ENCODE data around the gene TMEM205.

The TMEM205 gene

GRCh38 chr19:11296264-11296663 lies 49.8 kb downstream of the TMEM205 start:
- TF ChIP-seq CTCF (IDR thresholded peaks at IDR 0.05; ENCODE audit: low read depth, low read length), result no peak
- H3K4me3 ChIP-seq (ENCODE audit: low read depth, low read length), result no peak overlapping the region
- DNase-seq (ENCODE audit: low read depth, low spot score), result no peak
- in situ Hi-C loops (cut with HindIII; ENCODE audit: low sequenced_read_pairs), result no loop called here

- in situ Hi-C loops (cut with HindIII; ENCODE audit: low sequenced_read_pairs), result no loop called here
- DNase-seq (ENCODE audit: low read depth, low spot score), result no peak
- peak; percentile 18 for TF ChIP-seq CTCF (IDR thresholded peaks at IDR 0.05; ENCODE audit: low read depth, low read length)
- no peak within 1 kb of the TSS for H3K4me3 ChIP-seq (ENCODE audit: low read depth, low read length)
Measured at GRCh38 chr19:11295665-11296245, 50.3 kb downstream of the TMEM205 start, which contains the start of gene TSPAN16. TSPAN16 (plus strand) TSS chr19:11296160; CDS start chr19:11296298, 138 bp downstream.

GRCh38 chr19:11295180-11295579 lies 50.9 kb downstream of the TMEM205 start:
- in situ Hi-C loops (cut with HindIII; ENCODE audit: low sequenced_read_pairs), result no loop called here
- TF ChIP-seq CTCF (IDR thresholded peaks at IDR 0.05; ENCODE audit: low read depth, low read length), result no peak
- H3K4me3 ChIP-seq (ENCODE audit: low read depth, low read length), result no peak overlapping the region
- DNase-seq (ENCODE audit: low read depth, low spot score), result no peak

DNA sequence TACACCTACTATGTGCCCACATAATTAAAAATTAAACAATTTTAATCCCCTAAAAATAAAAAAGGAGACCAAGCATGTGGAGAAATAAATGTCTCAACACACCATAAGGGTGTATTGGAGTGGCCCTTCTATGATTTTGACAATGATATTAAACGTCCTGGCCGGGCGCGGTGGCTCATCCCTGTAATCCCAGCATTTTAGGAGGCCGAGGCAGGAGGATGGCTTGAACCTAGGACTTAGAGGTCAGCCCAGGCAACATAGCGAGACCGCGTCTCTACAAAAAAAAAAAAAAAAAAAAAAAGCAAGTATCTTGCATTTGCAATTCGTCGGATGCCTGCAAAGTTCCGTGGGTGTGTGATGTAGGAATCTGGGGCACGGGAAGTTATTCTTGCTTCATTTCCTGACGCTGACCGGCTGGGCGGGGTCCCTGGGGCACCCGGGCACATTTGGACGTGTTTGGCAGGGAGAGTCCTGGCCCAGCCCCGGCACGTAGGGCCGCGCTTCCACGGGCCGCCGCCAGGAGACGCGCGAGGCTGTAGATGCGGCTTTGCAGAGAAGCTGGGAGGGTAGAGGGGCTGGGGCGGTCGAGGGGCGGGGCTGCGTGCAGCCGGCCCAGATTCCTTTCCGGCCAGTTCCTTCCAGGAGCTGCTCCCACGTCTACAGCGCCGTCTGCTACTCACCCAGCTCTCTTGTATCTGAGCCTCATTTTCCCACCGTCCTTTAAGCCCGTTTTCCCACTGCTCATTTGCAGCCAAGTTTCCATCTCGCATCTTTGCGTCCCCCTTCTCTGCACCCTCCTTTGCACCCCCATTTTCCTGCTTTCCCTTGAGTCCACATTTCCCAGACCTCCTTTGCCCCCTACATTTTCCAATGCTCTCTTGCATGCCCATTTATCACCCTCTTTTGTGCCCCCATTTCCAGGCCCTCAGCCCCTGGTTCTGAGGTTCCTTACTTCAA lies 52.4 kb downstream of the TMEM205 start:
- peak; percentile 88 for DNase-seq (ENCODE audit: low read depth, low spot score)
- in situ Hi-C loops (cut with HindIII; ENCODE audit: low sequenced_read_pairs), result no loop called here
- TF ChIP-seq CTCF (IDR thresholded peaks at IDR 0.05; ENCODE audit: low read depth, low read length), result peak; percentile 99
- H3K4me3 ChIP-seq (ENCODE audit: low read depth, low read length), result peak overlapping the region; percentile 26

All from astrocyte of the spinal cord (primary cell).